HepG2 (cell line): Measurements from ENCODE around the gene ADAMTS16. TPM values are rescaled to one million over a fixed set of nuclear protein-coding genes. Genes with fewer than 3 reads are reported as not detected.

Source experiments
- ARNT2 ChIP-seq: sonication (generic); formaldehyde crosslinking; IDR thresholded peaks from 2 replicates; pipeline ENCODE4 v1.8.0; 2022; ENCODE audit warnings: mild to moderate bottlenecking, low read depth, missing genetic modification reagents, moderate library complexity
- BCLAF1 ChIP-seq: fragments of 450-650 bp; IDR thresholded peaks from 2 replicates; pipeline ENCODE4 v1.6.1; 2017; ENCODE audit warnings: mild to moderate bottlenecking
- CENPBD1 ChIP-seq: sonication (generic); formaldehyde crosslinking; IDR thresholded peaks from 2 replicates; pipeline ENCODE4 v1.8.0; 2022; ENCODE audit warnings: missing genetic modification reagents, low read depth, mild to moderate bottlenecking, borderline replicate concordance
- CHCHD3 ChIP-seq: sonication (generic); formaldehyde crosslinking; IDR thresholded peaks from 2 replicates; pipeline ENCODE4 v1.8.0; 2022; ENCODE audit warnings: mild to moderate bottlenecking, missing genetic modification reagents, moderate library complexity
- CTCF ChIP-seq: sonication (generic); formaldehyde crosslinking; IDR thresholded peaks from 2 replicates; pipeline ENCODE4 v1.5.0; 2020; ENCODE audit warnings: mild to moderate bottlenecking, missing genetic modification reagents, moderate library complexity
- FOXO1 ChIP-seq: sonication (generic); formaldehyde crosslinking; IDR thresholded peaks from 2 replicates; pipeline ENCODE4 v1.4.0; 2020; ENCODE audit warnings: missing genetic modification reagents
- HCFC1 ChIP-seq: fragments of 150-350 bp; IDR thresholded peaks from 2 replicates; pipeline ENCODE4 v1.6.1; 2014; ENCODE audit warnings: low read depth, low read length
- HIC2 ChIP-seq: sonication (generic); formaldehyde crosslinking; IDR thresholded peaks from 2 replicates; pipeline ENCODE4 v1.9.0; 2022; ENCODE audit warnings: low read depth, missing genetic modification reagents
- HNRNPH1 ChIP-seq: fragments of 200-400 bp; formaldehyde crosslinking; optimal IDR thresholded peaks from 2 replicates; pipeline ENCODE3; 2017; ENCODE audit warnings: mild to moderate bottlenecking, low read depth, low read length
- HOXA5 ChIP-seq: sonication (generic); formaldehyde crosslinking; IDR thresholded peaks from 2 replicates; pipeline ENCODE4 v1.4.0; 2020; ENCODE audit warnings: missing genetic modification reagents
- IKZF5 ChIP-seq: IDR thresholded peaks from 2 replicates; pipeline ENCODE4 v1.6.1; 2018; ENCODE audit warnings: missing genetic modification reagents, mild to moderate bottlenecking, missing compliant biosample characterization
- MLLT10 ChIP-seq: sonication (generic); formaldehyde crosslinking; IDR thresholded peaks from 2 replicates; pipeline ENCODE4 v1.4.0; 2020; ENCODE audit warnings: missing genetic modification reagents
- NONO ChIP-seq, 2 experiments: fragments of 450-650 bp in 1 of 2; sonication (generic) in 1 of 2; formaldehyde crosslinking in 1 of 2; IDR thresholded peaks in 1 of 2; conservative IDR thresholded peaks in 1 of 2; 2 replicates each; pipeline versions ENCODE4 v1.6.1 to v1.8.0; 2017 to 2022; ENCODE audit warnings: mild to moderate bottlenecking in 1 of 2, missing genetic modification reagents in 1 of 2, moderate library complexity in 1 of 2
- RBM22 ChIP-seq: fragments of 200-400 bp; formaldehyde crosslinking; optimal IDR thresholded peaks from 2 replicates; pipeline ENCODE3; 2017; ENCODE audit warnings: mild to moderate bottlenecking, low read length, moderate library complexity
- SRF ChIP-seq: IDR thresholded peaks from 2 replicates; pipeline ENCODE4 v1.6.1; 2011; ENCODE audit warnings: mild to moderate bottlenecking, low read depth, low read length, moderate library complexity
- TEAD2 ChIP-seq: sonication (generic); formaldehyde crosslinking; IDR thresholded peaks from 2 replicates; pipeline ENCODE4 v1.9.0; 2021; ENCODE audit warnings: missing genetic modification reagents
- TFDP1 ChIP-seq: IDR thresholded peaks from 2 replicates; pipeline ENCODE4 v1.6.1; 2016; ENCODE audit warnings: missing compliant biosample characterization, missing genetic modification reagents, borderline replicate concordance
- ZFYVE20 ChIP-seq: sonication (generic); formaldehyde crosslinking; IDR thresholded peaks from 2 replicates; pipeline ENCODE4 v1.8.0; 2023; ENCODE audit warnings: low read depth, mild to moderate bottlenecking, moderate library complexity, missing genetic modification reagents, borderline replicate concordance
- ZNF451 ChIP-seq: sonication (generic); formaldehyde crosslinking; IDR thresholded peaks from 2 replicates; pipeline ENCODE4 v1.5.0; 2020; ENCODE audit warnings: mild to moderate bottlenecking, missing genetic modification reagents
- ZNF607 ChIP-seq: sonication (generic); formaldehyde crosslinking; IDR thresholded peaks from 2 replicates; pipeline ENCODE4 v1.5.1; 2020; ENCODE audit warnings: missing genetic modification reagents, mild to moderate bottlenecking, borderline replicate concordance
- ZNF746 ChIP-seq: sonication (generic); formaldehyde crosslinking; IDR thresholded peaks from 2 replicates; pipeline ENCODE4 v1.8.0; 2022; ENCODE audit warnings: mild to moderate bottlenecking, missing genetic modification reagents
- ZNF83 ChIP-seq: sonication (generic); formaldehyde crosslinking; IDR thresholded peaks from 2 replicates; pipeline ENCODE4 v1.4.0; 2020; ENCODE audit warnings: missing genetic modification reagents, mild to moderate bottlenecking, borderline replicate concordance
- polyA plus RNA-seq, 8 experiments: library from polyadenylated mRNA; depleted of rRNA in 3 of 8; stranded (reverse) in 7 of 8; unstranded in 1 of 8; fragments of >200 nt; fragmentation: Illumina TruSeq in 4 of 8; extraction: Trizol in 4 of 8; gene quantifications; 2 replicates each; pipeline versions ENCODE4 v1.2.1 to v1.2.3, GENCODE V29; 2011 to 2016; ENCODE audit warnings: low read depth in 4 of 8, missing spikeins in 1 of 8, mixed read lengths in 1 of 8; ENCODE audit not compliant: insufficient read depth in 1 of 8
- total RNA-seq, 5 experiments: library from RNA; depleted of rRNA; stranded (reverse); fragments of >200 nt; fragmentation: Illumina TruSeq; extraction: Trizol; gene quantifications; 2 replicates each; pipeline ENCODE4 v1.2.3, GENCODE V29; 2016; ENCODE audit warnings: low read depth in 1 of 5

ADAMTS16 gene
- total and polyA plus RNA-seq, 2 of the 13 experiments (the other 11 are each of a cell fraction or from before 2014, with no cell fraction given), result 0.02 to 0.03 TPM

- TF ChIP-seq IKZF5 (CRISPR knock-in tag), result no peak
- no peak for TF ChIP-seq HCFC1
- no peak for TF ChIP-seq SRF
- TF ChIP-seq NONO (IDR thresholded peaks at IDR 0.05), result no peak
- no peak for TF ChIP-seq NONO (CRISPR knock-in tag; conservative IDR thresholded peaks at IDR 0.05)
- no peak for TF ChIP-seq ARNT2
- no peak for TF ChIP-seq ZFYVE20 (CRISPR knock-in tag)
- TF ChIP-seq BCLAF1, result no peak
- TF ChIP-seq HOXA5, result no peak
- no peak for TF ChIP-seq CENPBD1 (CRISPR knock-in tag)
- no peak for TF ChIP-seq TEAD2
- TF ChIP-seq ZNF451 (CRISPR knock-in tag), result no peak
- TF ChIP-seq HIC2, result no peak
- no peak for TF ChIP-seq TFDP1 (CRISPR knock-in tag)
- TF ChIP-seq CHCHD3 (CRISPR knock-in tag), result no peak
- no peak for TF ChIP-seq ZNF607 (CRISPR knock-in tag)
- TF ChIP-seq FOXO1 (CRISPR knock-in tag), result no peak; the same call in 1 of the 2 replicates
- no peak for TF ChIP-seq HNRNPH1
- TF ChIP-seq CTCF, result no peak
- no peak for TF ChIP-seq RBM22
- TF ChIP-seq MLLT10 (CRISPR knock-in tag), result no peak
- TF ChIP-seq ZNF83 (CRISPR knock-in tag), result no peak
- TF ChIP-seq ZNF746, result peak; percentile 27; the same call in 1 of the 2 replicates
Measured at GRCh38 chr5:5350101-5350500, 210.0 kb downstream of the ADAMTS16 start (continued).
